ENCODE measurements around the gene CARMIL1. TPM values are rescaled to one million over a fixed set of nuclear protein-coding genes. Genes with fewer than 3 reads are reported as not detected.

Gene CARMIL1
- 64.4 and 68.7 TPM in 2 replicates for total RNA-seq

DNA sequence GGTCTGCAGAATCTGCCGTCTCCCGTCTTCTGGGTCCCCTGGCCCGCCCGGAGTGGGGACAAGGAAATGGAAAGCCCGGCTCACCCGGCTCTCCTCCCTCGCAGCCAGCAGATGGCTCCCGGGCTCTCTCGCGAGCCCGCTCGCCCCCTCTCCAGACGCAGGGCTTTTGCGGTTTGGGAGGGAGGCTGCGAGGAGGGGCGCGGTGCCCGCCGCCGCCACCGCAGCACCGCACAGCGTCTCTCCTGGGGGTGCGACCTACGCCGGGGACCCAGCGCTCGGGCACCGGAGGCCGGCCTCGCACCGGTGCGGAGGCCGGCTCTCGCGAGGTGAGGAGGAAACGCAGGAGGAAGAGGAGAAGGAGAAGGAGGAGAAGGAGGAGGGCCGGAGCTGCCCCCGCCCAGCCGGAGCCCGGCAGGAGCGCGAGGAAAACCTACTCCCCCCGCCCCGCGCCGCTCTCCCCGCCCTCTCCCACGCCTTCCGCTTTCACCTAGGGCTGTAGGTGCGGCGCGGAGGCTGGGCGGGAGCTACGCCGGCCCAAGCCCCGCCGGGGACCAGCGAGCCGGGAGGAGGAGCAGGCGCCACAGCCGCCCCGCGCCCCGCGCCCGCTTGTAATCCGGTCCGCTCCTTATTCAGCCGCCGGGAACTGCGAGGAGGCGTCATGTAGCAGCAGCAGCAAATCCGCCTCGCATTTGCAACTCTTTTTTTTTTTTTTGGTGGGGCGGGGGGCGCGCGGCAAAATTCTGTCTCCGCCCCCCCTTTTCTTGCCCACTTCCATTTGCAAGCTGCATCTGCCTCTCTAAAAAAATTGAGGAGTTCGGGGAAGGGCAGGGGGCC, at the start of gene CARMIL1:
Gene CARMIL1, plus strand, starts transcription at position 461 of the 834 bp plus-strand sequence. CDS start 422 bp downstream, outside the sequence.

DNA sequence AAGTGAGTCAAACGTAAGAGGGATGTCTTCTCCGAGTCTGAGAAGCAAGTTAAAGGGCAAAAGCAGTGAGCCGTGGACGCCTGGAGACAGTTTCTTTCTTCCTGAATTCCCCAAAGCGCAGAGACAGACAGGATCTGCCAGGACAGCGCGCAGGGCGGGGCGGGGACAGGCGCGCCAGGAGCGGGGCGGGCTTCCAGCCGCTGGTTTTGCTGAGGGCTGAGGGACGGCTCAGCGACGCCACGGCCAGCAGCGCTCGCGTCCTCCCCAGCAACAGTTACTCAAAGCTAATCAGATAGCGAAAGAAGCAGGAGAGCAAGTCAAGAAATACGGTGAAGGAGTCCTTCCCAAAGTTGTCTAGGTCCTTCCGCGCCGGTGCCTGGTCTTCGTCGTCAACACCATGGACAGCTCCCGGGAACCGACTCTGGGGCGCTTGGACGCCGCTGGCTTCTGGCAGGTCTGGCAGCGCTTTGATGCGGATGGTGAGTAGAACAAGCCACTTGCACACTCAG, 372.9 kb downstream of the CARMIL1 start, which contains the start of gene SCGN:
Gene SCGN, plus strand, starts transcription at position 209 of the 509 bp plus-strand sequence. Its CDS starts 189 bp downstream, at position 398.

Small RNA genes within 50 kb of the gene (small RNA-seq; reads per million reads assigned to genes)
- not detected for gene RF00019
- gene RNU6-987P, result not detected

All from placental epithelial cell (primary cell).